Jurkat, Clone E6-1 (cell line): ENCODE data around the gene ADGRD1.

Source experiments
- DNase-seq: peaks from one replicate; pipeline ENCODE4 v3.0.0-alpha.2; 2011; ENCODE audit warnings: low read depth, low spot score
- H3K4me3 ChIP-seq: 2 replicates; pipeline ENCODE4 v1.5.1; 2011; ENCODE audit warnings: mild to moderate bottlenecking, low read length, control low read depth, moderate library complexity

Gene ADGRD1

DNA sequence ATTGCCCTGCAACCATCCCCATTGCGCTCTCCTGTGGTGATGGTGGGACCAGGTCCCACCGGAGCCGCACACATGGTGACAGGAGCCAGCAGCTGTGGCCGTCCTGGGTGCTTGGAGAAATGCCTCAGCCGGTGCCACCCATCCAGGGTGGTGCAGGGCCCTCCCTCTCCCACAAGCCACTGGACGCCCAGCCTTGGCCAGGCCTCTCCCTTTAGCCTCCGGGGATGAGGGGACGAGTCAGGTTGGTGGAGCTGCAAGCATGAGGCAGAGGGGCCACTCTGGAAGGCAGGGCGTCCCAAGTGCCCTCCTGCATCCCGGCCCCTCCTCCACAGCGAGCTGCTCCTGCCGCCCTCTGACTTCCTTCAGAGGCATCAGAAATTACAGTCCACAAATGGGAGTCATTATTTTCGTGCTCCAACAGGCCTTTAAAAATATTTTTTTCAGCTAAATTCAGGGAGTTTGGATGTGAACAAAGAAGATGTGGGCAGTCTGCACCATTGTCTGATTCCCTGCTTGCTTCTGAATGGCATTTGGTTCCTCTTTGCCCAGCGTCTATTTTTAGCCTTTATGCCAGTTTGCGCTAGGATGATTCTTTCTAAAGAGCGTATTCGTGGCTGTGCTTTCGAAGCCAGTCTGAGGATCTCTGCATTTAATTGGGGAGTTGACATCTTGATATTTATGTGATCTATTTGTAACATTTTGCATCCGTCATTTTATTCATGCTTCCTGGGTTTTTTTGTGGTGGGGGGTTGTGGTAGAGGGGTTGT, 189.4 kb downstream of the ADGRD1 start:
- no peak overlapping the region for H3K4me3 ChIP-seq
- no peak for DNase-seq

DNA sequence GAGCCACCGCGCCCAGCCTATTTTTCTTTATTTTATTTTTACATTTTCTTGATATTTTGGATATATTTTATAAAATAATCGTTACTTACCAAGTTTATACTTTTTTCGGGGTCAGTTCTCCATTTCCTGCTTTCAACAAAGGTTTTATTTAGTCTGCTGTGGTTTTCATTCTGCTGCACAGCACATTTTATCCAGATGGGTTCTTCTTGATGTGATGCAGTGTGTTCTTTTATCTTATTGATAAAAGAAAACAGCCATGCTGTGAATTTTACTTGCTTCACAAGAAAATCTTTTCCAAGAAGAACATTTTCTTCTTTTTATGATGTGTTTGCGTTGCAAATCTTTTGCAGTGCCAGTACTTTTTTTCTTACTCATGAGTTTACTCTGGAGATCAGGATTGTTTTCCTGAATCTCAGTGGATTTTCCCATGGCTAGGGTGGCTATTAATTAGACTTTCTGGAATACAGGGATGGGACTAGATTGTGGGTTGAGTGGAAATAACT, 192.5 kb downstream of the ADGRD1 start:
- no peak for DNase-seq
- H3K4me3 ChIP-seq = no peak overlapping the region

DNA sequence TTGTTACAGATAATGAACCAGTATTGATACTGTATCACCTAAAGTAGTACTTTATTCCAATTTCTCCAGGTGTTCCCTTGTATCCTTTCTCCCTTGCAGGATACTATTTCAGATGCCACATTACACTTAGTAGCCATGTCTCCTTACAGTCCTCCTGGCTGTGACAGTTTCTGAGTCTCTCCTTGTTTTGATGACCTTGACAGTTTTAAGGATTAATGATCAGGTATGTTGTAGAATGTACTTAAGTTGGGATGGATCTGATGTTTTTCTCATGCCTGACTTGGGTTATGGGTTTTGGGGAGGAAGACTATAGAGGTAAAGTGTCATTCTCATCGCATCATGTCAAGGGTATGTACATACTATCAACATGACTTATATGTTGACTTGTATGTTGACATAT, 193.6 kb downstream of the ADGRD1 start:
- DNase-seq = no peak
- H3K4me3 ChIP-seq = no peak overlapping the region

DNA sequence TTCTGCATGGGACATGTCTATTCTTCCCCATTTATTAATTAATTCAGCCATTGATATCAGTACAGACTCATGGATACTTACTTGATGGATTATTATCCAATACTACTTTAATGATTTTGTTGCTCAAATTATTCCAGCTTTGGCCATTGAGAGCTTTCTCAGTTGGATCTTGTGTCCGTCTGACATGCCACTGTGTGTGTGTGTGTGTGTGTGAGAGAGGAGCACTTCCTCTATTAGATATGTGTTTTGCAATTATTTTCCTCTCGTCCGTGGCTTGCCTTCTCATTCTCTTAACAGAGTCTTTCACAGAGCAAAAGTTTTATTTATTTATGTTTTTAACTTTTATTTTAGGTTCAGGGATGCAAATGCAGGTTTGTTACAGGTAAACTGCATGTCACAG, 194.2 kb downstream of the ADGRD1 start:
- H3K4me3 ChIP-seq = no peak overlapping the region
- no peak for DNase-seq

DNA sequence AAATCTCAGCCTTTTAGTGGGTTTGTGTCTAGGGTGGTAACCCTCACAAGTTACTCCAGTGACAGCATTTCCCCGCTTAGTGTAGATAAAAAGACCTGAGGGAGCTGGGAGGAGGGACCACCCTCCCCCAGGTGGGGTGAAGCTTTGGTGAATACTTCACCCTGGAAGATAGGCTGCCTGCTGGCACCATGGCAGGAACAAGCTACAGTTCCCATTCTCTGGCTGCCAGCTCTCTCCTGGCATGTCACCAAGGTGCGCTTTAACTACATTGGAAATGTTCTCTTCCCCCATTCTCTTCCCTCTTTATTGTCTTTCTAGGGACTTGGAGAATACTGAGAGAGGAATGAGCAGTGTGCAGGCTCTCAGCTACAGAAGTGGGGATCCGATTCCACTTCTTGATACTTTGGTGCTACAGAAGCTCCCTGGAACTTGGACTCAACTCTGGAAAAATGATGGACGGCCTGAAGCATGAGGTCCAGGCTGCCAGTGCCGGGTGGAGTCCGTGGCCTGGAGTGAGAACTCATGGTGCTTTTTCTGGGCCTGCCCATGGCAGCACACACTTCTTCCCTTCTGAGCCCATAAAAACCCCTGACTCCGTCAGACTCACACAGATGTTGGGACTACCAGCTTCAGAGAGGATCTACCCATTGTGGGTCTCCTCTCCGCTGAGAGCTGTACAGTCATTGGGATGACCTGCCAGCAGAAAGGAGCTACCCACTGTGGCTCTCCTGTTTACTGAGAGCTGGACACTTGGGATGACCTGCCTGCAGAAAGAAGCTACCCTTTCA, 198.0 kb downstream of the ADGRD1 start:
- DNase-seq = no peak
- H3K4me3 ChIP-seq = no peak overlapping the region

DNA sequence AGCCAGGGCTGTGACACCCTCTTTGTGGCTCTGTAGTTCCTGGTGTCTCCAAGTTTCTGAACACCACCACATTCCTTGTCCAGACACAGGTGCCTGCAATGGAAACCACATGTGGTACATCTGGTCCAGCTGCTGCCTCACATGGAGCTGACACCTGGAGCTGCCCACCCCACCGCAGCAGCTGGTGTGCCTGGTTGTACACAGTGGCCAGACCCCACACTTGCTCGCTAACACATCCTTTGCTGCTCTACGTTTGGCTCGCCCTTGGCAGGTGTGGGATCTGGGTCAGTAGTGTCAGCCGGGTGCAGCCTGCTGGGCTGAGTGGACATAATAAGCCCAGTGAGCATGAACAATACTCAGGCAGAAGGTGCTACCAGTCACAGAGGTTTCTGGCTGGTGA, 198.9 kb downstream of the ADGRD1 start:
- no peak for DNase-seq
- H3K4me3 ChIP-seq = no peak overlapping the region

DNA sequence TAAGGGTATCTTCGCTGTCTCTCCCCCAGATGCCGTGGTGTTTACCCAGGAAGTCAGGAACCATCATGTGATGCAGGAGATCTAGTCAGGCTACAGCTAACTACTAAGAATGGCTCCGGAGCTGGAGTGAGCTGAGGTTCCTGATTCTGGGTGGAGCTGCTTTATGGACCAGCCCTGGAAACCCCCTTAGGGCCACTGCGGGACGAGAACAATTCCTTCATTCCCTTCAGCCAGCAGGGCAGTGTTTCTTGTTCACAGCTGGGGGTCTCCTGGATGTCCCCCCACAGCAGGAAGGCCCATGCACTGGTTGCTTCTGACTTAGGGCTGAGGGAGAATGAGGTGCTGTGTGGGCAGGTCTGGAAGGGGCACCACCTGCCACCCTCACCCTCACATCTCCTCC, 199.3 kb downstream of the ADGRD1 start:
- H3K4me3 ChIP-seq = no peak overlapping the region
- no peak for DNase-seq

DNA sequence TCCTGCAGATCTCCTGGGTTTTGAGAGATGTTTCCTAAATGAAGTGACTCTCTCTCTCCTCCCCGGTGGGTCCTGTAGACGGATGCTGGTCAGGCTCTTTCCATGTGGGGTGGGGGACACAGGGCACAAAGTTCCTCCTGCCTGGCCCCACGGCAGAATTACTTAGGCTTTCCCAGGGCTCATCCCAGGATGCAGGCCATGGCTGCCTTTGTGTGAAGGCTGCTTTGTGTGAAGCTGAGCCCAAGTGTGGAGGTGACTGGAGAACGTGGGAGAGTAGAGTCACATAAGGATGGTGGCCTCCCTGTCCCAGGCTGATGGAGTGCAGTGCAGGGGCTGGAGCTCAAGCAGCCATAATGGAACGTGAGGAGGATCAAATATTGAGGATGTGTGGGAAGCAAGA, 200.2 kb downstream of the ADGRD1 start:
- DNase-seq = no peak
- H3K4me3 ChIP-seq = no peak overlapping the region

DNA sequence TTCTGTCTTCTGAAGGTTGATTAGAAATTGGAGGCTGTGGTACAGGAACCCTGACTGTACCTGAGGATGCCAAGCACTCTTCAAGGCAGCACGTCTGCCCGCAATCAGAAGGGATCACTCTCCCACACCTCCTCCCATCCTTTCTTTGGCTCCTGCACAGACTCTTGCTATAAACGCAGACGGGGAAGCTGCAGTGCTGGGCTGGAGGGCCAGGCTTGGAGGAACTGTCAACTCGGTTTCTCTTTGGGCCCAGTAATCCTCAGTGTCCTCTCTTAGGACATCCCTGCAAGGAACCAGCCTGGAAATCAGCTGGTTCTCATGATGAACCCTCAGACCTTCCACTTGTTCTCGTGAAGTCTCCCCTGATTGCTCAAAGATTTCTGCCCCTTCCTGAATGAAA, 201.4 kb downstream of the ADGRD1 start:
- DNase-seq = no peak
- no peak overlapping the region for H3K4me3 ChIP-seq

DNA sequence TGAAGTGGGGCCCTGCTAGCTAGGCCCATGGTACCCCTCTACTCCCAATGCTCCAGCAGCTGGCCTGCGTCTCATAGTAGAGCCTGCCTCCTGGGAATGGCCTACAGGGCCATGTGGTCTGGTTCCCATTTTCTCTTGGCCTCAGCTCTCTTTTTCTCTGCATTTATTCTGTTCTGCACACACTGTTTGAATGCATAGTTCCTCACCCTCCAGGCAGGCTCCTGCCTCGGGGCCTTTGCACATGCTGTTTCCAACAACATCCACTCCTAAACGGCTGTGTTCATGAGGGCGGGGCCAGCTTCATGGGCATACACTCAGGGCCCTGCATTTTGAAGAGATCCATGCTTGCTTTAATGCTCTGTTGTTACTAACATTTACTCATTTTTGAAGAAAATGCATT, 204.0 kb downstream of the ADGRD1 start:
- no peak for DNase-seq
- H3K4me3 ChIP-seq = no peak overlapping the region

DNA sequence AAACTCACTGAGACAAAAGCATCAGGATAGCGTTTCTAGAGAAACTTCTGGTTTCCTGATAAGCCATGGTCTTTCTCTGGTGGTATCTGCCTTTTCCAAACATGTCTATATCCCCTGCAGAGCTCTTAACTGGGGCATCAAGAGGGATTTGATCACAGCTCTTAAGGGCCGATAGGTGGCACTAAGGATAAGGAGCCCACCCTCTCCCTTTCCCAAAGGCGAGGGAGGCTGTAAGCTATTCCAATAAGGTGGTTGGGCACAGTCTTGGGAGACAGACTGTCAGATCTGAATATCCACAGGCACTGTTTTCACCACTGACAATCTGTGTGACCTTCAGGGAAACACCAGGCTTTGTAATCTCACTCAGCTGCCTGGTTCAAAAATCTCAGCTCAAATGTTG, 206.0 kb downstream of the ADGRD1 start:
- no peak for DNase-seq
- no peak overlapping the region for H3K4me3 ChIP-seq

DNA sequence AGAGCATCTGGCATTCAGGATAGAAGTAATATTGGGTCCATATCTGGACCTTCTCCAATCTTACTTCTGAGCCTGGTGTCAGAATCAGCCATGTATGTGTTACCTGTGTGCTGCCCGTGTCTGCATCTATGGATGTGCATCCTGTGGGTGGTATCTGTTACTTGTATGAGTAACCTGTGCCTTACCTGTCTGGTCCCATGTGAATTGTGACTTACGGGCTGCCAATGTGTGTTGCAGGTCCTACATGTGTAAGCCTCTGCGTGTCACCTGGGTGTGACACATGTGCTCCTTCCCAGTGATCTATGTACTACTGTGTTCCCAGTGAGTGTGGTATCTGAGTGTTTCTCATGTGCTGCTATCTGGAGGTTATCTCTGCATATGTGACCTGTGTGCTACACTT, 208.4 kb downstream of the ADGRD1 start:
- DNase-seq = no peak
- H3K4me3 ChIP-seq = no peak overlapping the region

DNA sequence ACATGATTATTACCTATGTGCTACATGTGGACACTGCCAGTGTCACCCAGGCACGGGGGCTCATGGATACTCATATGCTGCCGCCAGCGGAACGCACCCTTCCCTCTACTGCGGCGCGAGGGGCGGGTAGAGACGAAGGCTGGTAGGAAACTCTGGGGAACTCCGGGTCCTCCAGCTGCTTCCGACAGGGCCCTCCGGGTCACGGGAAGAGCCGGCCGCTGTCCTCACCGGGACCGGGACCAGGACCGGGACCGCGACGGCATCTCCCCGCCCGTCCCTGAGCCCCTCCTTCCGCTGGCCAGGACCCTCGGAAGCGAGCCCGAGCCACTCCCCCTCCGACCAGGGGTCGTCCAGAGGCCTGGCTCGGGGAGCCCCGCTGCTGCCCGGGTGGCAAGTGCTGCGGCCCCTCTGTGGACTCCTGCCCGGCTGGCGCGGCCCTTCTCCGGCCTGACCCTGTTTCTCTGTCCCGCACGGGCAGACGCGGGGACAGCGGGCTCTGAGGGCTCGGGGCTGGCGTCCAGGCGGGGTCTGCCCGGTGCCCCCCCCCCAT, 209.6 kb downstream of the ADGRD1 start:
- DNase-seq = no peak
- H3K4me3 ChIP-seq = no peak overlapping the region

DNA sequence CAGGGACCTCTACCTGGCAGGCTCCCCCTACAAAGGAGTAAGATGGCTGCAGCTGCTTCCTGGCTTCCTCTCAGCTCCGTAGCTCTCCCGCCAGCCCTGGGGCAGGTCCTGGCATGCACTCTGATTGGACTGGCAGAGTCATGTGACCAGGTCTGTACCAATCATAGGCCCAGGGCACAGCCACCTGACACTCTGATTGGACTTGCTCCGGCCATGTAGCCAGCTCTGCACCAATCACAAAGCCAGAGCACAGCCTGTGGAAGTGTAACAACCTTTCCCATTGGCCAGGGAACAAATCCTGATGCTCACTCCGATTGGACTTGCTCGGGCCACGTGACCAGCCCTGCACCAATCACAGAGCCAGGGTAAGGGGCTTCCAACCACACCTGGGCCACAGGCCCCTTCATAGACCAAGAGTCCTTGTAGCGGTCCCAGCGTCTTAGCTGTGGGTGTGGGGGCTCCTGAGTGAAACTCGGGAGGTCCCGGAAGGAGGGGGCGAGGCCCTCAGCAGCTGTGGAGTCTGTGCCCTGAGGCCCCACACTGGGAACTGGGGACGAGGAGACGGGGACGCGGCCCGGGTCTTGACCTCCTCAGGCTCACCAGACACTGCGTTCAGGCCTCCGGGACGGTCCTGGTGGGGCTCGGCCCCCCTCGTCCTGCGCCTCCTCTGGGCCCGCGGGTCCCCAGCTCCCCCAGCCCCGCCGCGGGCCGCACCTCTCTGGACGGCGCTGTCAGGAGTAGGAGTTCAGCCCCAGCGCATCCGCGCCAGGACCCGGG, 210.6 kb downstream of the ADGRD1 start:
- no peak overlapping the region for H3K4me3 ChIP-seq
- no peak for DNase-seq

DNA sequence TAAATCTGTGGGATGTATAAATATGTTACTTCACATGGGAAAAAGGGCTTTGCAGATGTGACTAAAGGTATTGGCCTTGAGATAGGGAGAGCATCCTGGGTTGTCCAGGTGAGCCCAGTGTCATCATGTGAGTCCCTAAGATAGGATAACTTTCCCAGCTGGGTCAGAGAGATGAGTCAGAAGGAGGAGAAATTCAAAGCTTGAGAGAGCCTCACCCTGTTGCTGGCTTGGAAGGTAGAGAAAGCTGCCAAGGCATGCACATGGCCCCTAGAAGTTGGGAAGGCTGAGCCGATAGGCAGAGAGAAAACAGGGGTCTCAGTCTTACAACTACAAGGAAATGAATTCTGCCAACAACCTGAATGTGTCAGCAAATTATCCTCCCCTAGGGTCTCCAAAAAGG, 213.0 kb downstream of the ADGRD1 start:
- DNase-seq = no peak

DNA sequence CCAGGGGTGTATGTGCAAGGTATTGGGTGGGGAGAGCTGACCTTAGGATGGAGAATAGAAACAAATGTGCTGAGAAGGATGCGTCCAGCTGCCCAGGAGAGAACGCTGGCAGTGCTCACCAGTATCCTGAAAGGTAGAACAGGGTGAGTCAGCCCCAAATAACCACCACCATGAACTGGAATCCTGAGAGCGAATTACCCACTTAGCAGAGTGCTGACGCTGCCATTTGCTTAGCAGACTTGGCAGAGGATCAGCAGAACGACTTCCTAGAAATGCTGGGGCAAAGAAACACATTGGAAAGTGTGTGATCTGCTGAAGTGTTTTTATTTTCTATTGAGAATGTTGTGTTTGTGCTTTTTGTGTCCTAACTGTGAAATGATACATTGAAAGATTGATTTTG, 213.6 kb downstream of the ADGRD1 start:
- H3K4me3 ChIP-seq = no peak overlapping the region
- no peak for DNase-seq

More for the DNA sequence above, 213.0 kb downstream of the ADGRD1 start:
- no peak overlapping the region for H3K4me3 ChIP-seq

DNA sequence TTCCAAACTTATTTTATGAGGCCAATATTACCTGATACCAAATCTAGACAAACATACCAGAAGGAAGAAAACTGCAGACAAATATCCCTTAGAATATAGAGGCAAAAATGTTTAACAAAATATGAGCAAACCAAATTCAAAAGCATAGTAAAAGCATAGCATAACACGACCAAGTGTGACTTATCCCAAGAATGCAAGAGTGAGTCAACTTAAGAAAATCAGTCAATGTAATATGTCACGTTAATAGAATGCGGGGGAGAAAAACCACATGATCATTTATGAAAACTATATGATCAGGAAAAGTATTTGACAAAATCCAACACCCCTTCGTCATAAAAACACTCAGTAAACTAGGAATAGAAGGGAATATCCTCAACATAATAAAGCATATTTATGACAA, 217.3 kb downstream of the ADGRD1 start:
- H3K4me3 ChIP-seq = no peak overlapping the region
- DNase-seq = no peak

DNA sequence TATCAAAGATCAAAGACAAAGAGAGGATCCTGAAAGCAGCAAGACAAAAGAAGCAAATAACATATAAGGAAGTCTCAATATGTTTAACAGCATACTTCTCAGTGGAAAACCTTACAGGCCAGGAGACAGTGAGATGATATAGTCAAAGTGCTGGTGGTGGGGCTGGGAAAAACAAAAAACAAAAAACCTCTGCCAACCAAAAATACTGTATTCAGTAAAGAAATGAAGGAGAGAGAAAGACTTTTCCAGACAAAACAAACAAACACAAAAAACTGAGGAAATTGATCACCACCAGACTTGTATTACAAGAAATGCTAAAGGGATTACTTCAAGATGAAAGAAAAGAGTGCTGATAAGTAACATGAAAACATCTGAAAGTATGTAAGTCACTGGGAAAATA, 221.2 kb downstream of the ADGRD1 start:
- H3K4me3 ChIP-seq = no peak overlapping the region
- no peak for DNase-seq

DNA sequence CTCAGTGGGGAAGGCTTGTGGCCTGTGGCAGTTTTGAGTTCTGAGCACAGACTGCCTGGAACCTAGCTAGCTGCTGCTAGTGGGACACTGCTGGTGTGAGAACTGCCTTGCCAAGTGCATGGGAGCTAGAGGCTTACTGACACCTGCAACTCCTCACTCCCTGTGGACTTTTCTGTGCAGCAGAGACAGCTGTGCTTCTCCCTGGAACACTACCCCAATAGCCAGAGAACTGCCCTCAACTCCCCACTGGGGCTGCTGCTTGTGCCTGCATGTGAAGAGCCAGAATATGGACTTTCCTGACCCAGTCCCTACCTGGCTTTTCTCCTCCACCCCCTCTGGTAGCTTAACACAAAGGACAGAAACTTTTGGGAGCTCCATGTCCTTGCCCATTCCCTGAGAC, 222.6 kb downstream of the ADGRD1 start:
- H3K4me3 ChIP-seq = no peak overlapping the region
- no peak for DNase-seq

DNA sequence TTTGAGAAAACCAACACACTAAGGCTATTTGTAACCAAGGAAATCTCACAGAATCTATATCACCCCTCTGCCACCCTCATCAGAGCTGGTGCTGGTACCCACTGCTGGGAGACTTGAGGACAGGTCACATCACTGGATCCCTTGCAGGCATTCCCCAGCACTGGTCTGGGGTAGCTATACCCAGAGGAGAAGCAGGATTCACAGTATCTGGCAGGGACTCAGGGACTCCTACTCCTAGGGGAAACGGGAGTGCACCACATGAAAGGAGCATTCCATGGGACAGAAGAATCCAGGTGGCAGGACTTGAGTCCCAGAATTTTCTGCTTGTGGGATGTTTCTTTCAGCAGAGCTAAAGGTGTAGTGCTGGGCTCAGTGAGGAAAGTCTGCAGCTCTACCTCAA, 223.2 kb downstream of the ADGRD1 start:
- no peak for DNase-seq
- no peak overlapping the region for H3K4me3 ChIP-seq
